NCI-H2196 treated with DMSO at 0.1 percent for 48 hours (cell line): Measurements from ENCODE around the gene RHOT2.

ENCODE experiments used
- DNase-seq: peaks from one replicate; lab custom pipeline; 2025; ENCODE audit not compliant: unreplicated experiment; lab: John Stamatoyannopoulos, UW

RHOT2 gene

GRCh38 chr16:712740-713250 lies 44.9 kb downstream of the RHOT2 start:
- peak; percentile 25 for DNase-seq

- DNase-seq = no peak
Measured at GRCh38 chr16:714079-714478, 46.1 kb downstream of the RHOT2 start.

GRCh38 chr16:714558-715476 lies 46.9 kb downstream of the RHOT2 start, which contains the start of gene METRN:
TSS of gene METRN (plus strand) at chr16:715118. CDS start at chr16:715290, 172 bp downstream.
- peak; percentile 81 for DNase-seq

- DNase-seq = no peak
Measured at GRCh38 chr16:715477-716199, 47.7 kb downstream of the RHOT2 start.

GRCh38 chr16:716200-716568 lies 48.3 kb downstream of the RHOT2 start:
- peak; percentile 62 for DNase-seq

GRCh38 chr16:716768-717325 lies 48.9 kb downstream of the RHOT2 start:
- no peak for DNase-seq

GRCh38 chr16:717450-718245 lies 49.7 kb downstream of the RHOT2 start:
- no peak for DNase-seq

- DNase-seq = no peak
Measured at GRCh38 chr16:718389-718788, 50.5 kb downstream of the RHOT2 start.

- no peak for DNase-seq
Measured at GRCh38 chr16:718922-719321, 51.0 kb downstream of the RHOT2 start.

GRCh38 chr16:719815-720446 lies 52.0 kb downstream of the RHOT2 start:
- DNase-seq = peak; percentile 35

GRCh38 chr16:720447-720989 lies 52.6 kb downstream of the RHOT2 start:
- DNase-seq = peak; percentile 76

- peak; percentile 93 for DNase-seq
Measured at GRCh38 chr16:720990-721764, 53.2 kb downstream of the RHOT2 start, which contains the start of gene ANTKMT. TSS of gene ANTKMT (plus strand) at chr16:721146. CDS start at chr16:721275, 129 bp downstream.

GRCh38 chr16:721765-722540 lies 54.0 kb downstream of the RHOT2 start:
- no peak for DNase-seq

- no peak for DNase-seq
Measured at GRCh38 chr16:722835-723633, 55.1 kb downstream of the RHOT2 start.

GRCh38 chr16:723695-724094 lies 55.8 kb downstream of the RHOT2 start:
- DNase-seq = no peak
